Activated T-cell treated with anti-CD3 and anti-CD28 coated beads, Interleukin-2, amount 50 U/mL, for 48 hours (primary cell): ENCODE measurements around the gene ZG16B.
A peak's percentile ranks its signal among the peaks of the same experiment; 100 is the strongest.

Source experiments
- DNase-seq, 2 experiments: peaks; one replicate each; pipeline ENCODE4 v3.0.0-alpha.2; 2020

ZG16B gene

DNA sequence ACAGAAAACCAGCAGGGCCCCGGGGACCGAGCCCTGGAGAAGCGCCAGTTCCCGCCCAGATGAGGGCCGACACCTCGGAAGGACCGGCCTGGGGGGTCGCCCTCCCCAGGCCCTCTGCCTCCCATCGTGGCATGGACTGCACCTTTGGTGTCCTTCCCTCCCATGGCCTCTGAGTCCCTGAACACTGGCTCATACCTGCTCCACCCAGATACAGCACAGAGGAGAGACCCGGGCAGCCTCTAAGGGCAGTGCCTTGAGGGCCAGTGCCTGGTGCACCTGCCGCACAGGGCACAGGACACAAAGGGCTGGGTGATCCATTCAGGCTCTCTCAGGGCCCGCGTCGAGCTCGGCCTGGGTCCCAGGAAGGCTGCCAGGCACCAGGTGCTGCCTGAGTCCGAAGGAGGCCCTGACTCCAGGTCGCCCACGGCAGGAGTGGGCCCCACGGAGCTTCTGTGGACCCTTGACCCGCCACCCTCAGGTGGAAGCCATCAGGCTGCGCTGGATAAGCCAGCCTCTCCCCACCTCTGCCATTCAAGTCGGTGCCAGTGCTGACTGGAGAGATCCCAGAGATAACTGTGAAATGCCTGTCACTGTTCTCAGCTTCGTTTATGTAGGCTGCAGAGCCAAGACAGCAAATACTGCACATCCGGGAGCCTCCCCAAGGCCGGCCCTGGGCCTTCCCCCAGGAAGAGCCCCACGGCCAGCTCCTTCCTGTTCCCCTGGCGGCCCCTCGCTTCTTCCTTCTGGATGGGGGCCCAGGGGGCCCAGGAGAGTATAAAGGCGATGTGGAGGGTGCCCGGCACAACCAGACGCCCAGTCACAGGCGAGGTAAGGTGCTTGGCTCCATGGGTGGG, at the start of gene ZG16B:
Gene ZG16B, plus strand, starts transcription at position 803 of the 854 bp plus-strand sequence. CDS start 139 bp downstream, outside the sequence.
- no peak for DNase-seq

- DNase-seq = no peak
These were observed 47.3 kb upstream of the ZG16B start for GRCh38 chr16:2782583-2783351.

- DNase-seq = no peak
These were observed 46.3 kb upstream of the ZG16B start for GRCh38 chr16:2783581-2784357.

GRCh38 chr16:2784358-2785100, 45.6 kb upstream of the ZG16B start:
- peak; percentile 15 to 19 for DNase-seq

GRCh38 chr16:2785101-2785991, 44.8 kb upstream of the ZG16B start:
- DNase-seq = peak; percentile 63 to 72

DNA sequence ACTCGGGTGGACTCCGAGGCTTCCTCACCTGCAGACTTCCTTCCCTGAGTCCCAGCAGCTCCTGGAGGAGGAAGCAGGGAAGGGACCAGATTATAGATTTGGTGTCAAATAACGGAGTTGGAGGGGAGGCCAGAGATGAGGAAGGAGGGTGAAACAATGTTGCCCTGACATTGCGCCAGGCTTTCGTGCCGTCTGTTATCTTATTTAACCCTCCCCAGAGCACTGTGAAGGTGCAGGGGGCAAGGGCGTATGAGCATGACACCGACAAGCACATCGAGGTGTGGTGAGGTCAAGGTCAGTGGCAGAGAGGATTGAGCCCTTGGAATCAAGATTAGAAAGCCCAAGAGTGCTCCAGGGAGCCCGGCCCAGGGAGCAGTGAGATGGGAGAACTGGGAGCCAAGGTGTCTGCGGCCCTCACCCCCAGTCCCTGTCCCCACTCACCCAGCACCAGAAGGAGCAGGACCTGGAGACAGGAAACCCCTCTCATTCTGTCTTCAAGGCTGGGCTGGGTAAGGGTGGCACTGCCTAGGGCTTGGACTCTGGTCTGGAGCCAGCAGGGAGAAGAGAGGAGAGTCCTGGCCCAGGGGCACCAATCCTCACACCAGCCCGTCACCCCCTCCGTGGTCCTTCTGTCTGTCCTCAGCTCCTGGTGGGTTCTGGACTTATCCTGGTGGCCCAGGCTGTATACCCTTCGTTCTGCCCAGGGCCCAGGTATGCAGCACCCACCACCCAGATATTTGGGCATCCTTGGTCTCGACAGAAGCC, 43.9 kb upstream of the ZG16B start:
- DNase-seq = no peak

DNA sequence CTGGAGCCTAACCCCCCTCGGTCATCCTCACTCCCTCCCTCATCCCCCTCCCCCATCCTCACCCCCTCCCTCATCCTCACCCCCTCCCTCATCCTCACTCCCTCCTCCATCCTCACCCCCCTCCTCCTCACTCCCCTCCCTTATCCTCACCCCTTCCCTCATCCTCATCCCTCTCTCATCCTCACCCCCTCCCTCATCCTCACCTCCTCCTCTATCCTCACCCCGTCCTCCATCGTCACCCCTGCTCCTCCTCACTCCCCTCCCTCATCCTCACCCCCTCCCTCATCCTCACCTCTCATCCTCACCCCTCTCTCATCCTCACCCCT, 43.3 kb upstream of the ZG16B start:
- DNase-seq = no peak

DNA sequence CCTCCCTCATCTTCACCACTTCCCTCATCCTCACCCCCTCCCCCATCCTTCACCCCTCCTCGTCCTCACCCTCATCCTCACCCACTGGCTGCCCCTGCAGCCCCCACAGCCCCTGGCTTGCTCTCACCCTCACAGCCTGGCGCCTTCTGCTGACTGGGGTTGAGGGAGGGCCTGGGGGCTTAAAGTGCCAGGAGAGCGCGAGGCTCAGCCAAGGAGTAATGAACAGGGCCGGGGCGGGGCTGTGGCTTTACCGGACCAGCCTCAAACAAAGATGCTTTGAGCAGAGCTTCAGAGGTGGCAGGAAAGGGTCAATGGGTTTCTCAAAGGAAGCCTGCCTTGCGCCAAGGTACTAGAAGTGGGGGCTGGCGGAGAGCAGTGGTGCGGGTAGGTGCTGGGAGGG, 42.7 kb upstream of the ZG16B start, which contains the start of gene PRSS33:
Gene PRSS33, minus strand, starts transcription at position 155 of the 400 bp plus-strand sequence. CDS start 1,013 bp downstream, outside the sequence.
- DNase-seq = no peak

- DNase-seq = no peak
These were observed 42.1 kb upstream of the ZG16B start for GRCh38 chr16:2787961-2788360.

GRCh38 chr16:2790631-2791030, 39.5 kb upstream of the ZG16B start:
- DNase-seq = no peak

DNA sequence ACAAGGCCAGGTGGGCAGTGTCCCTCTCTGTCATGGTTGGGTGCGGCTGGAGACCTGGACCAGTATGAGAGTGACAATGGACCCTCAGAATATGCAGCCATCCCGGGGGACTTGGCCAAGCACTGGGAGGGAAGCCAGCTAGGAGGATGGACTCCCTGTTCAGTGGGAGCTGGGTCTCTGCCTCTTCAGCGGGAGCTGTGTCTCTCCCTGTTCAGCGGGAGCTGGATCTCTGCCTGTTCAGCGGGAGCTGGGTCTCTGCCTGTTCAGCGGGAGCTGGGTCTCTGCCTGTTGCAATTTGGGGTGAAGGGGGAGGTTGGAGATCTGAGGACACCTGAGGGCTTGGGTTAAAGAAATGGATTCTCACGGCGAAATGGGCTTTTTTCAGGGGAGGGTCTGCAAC, 38.9 kb upstream of the ZG16B start:
- no peak for DNase-seq

DNA sequence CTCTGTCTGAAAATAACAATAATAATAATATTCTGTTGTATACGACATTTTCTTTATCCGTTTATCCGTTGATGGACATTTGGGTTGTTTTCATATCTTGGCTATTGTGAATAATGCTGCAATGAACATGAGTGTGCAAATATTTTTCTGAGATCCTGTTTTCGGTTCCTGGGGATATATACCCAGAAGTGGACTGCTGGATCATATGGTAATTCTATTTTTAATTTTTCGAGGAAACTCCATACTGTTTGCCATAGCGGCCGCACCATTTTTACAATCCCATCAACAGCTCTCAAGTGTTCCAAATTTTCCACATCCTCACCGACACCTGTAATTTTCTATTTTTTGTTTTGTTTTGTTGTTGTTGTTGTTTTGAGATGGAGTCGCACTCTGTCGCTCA, 37.2 kb upstream of the ZG16B start:
- DNase-seq = no peak

GRCh38 chr16:2795395-2796143, 34.5 kb upstream of the ZG16B start:
- DNase-seq = no peak

DNA sequence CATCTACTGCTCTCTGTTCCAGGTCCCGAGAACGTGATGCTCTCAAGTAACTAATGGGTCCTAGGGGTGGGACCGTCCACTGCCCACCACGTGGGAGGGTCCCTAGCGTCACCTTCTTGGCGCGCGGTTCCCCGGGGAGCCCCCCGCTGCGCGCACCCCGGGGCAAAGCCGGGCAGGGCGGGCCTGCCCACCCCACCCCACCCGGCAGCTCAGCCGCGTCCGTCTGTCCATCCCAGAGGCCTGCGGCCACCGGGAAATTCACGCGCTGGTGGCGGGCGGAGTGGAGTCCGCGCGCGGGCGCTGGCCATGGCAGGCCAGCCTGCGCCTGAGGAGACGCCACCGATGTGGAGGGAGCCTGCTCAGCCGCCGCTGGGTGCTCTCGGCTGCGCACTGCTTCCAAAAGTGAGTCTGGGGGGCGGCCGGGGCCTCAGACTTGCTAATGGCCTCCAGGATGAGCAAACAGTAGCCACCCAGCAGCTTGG, 31.3 kb upstream of the ZG16B start:
- DNase-seq = no peak

DNA sequence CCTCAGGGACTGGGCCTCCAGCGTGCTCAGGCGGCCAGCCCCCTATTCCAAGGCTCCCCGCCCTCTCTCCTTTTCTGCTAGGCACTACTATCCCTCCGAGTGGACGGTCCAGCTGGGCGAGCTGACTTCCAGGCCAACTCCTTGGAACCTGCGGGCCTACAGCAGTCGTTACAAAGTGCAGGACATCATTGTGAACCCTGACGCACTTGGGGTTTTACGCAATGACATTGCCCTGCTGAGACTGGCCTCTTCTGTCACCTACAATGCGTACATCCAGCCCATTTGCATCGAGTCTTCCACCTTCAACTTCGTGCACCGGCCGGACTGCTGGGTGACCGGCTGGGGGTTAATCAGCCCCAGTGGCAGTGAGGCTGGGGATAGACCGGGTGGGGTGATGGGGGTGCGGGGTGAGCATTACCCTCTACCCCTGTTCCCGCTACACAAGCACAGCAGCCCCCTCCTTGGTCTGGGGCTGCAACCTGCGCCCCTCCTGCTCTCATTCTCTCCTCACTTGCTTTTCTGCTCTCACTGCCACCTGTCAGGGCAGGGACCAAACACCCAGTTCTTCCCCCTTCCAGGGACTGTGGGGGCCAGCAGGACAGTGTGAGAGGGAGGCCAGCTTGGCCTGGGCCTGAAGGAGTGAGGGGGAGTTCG, 30.8 kb upstream of the ZG16B start:
- no peak for DNase-seq

GRCh38 chr16:2799859-2800226, 30.3 kb upstream of the ZG16B start:
- DNase-seq = no peak

DNA sequence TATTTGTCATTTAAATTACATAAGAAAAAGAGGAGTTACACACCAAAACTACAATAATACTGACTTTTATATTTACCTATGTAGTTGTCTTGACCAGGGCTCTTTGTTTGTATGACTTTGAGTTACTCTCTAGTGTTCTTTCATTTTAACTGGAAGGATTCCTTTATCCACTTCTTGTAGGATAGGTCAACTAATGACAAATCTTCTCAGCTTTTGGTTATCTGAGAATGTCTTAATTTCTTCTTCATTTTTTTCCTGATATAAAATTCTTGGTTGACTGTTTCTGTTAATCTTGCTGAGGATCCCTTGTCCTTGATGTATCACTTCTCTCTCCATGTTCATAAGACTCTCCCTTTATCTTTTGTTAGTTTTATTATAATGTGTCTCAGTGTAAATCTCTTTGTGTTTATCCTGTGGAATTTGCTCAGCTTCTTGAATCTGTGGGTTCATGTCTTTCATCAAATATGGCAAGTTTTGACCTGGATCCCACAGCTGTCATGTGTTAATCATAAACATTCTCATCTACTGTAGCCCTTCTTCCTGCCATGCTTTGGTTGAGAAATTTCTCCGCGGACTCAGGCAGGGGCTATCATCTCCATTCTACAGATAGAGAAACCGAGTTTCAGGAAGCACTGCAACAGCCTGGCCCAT, 26.4 kb upstream of the ZG16B start:
- DNase-seq = no peak

DNA sequence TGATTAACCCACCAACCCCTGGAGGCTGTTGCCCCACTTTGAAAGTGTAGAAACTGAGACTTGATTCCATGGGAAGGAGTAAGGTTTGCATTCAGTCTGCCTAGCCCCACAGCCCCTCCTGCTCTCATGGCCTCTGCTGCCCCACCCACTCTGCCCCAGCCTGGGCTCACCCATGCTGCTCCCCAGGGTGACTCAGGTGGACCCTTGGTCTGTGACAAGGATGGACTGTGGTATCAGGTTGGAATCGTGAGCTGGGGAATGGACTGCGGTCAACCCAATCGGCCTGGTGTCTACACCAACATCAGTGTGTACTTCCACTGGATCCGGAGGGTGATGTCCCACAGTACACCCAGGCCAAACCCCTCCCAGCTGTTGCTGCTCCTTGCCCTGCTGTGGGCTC, 25.4 kb upstream of the ZG16B start:
- no peak for DNase-seq

DNA sequence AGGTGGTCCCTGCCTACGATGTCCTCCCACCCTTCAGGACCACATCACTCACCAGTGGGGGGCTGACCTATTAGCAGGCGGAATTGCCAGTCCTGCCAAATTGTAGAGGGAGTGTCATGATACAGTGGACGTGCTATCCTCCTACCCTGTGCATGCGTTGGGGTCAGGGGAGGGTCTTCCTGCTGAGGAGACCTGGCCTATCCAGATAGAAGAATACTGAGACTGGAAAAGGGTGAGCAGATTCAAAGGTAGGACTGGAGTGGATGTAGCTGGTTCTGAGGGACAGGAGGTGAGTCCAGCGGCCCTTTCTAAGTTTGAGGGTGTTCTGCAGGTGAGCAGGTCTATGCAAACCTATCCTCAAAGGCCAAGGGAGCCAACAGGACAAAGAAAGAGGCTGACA, 23.8 kb upstream of the ZG16B start:
- DNase-seq = no peak
